ENCODE measurements around the gene GAB1. TPM values are rescaled to one million over a fixed set of nuclear protein-coding genes. Genes with fewer than 3 reads are reported as not detected.

GAB1 gene
- total RNA-seq, 1 experiment from 2014 or later, result 15.3 TPM

DNA sequence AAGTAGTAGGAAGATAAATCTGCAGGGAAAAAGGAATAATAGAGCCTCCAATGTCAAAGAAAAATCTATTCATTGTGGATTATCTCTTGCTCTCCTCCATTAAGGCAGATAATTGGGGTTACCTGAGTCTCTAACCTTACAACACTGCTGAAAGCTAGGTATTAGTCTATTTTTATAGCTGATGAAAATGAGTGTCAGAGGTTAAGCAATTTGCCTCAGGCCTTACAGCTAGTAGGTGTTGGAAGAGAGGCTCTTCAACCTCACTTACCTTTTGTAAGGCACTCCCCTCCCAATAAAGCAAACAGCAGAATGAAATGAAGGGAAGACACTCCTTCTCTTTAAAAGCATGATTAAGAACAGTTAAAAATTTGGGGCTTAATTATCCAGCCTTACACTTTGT lies 45.4 kb upstream of the GAB1 start:
- Histone ChIP-seq H3K56ac (ENCODE audit: insufficient read length, low read depth, low read length) (no peak overlapping the region), H4K8ac (replicated peaks; ENCODE audit: insufficient read length, low read depth, low read length) (no peak overlapping the region), H2BK12ac (ENCODE audit: insufficient read length, low read depth, low read length) (no peak overlapping the region), H4K5ac (ENCODE audit: insufficient read length, low read depth, low read length) (no peak overlapping the region), H3K79me1 (ENCODE audit: insufficient read depth, low read depth, low read length, poor library complexity, severe bottlenecking) (no peaks in the 10 kb centered on the region), H2AK5ac (ENCODE audit: insufficient read length, low read length) (no peak overlapping the region), H3K23ac (ENCODE audit: insufficient read length, low read depth, low read length) (no peak overlapping the region), H2BK15ac (ENCODE audit: low read depth, low read length) (no peak overlapping the region), H3K23me2 (ENCODE audit: insufficient read length, low read depth, low read length, poor library complexity, severe bottlenecking) (no peaks in the 10 kb centered on the region), H3K9me3 (ENCODE audit: control insufficient read depth, low read depth, low read length) (no peaks in the 10 kb centered on the region), H4K20me1 (ENCODE audit: control insufficient read depth, insufficient read depth, insufficient read length) (no peaks in the 10 kb centered on the region), H2AFZ (ENCODE audit: low read length) (no peak overlapping the region), H3K18ac (ENCODE audit: insufficient read length, low read depth, low read length) (no peak overlapping the region), H3K14ac (ENCODE audit: insufficient read depth, low read length) (no peak overlapping the region), H3K4ac (ENCODE audit: low read depth, low read length) (no peak overlapping the region), H3K4me2 (ENCODE audit: insufficient read depth, insufficient read length, low read length) (no peak overlapping the region), H4K91ac (ENCODE audit: insufficient read length, low read depth, low read length) (no peak overlapping the region), H3T11ph (ENCODE audit: low read length) (no peak overlapping the region), H3K27me3 (ENCODE audit: insufficient read depth, low read length) (no peaks in the 10 kb centered on the region), H2BK120ac (ENCODE audit: low read depth, low read length, poor library complexity, severe bottlenecking) (no peak overlapping the region), H2BK5ac (ENCODE audit: insufficient read length, low read length) (no peak overlapping the region), H2BK20ac (ENCODE audit: low read depth, low read length, poor library complexity, severe bottlenecking) (no peak overlapping the region), H3K9ac (ENCODE audit: extremely low read depth, insufficient read length, low read length) (no peak overlapping the region), H3K4me1 (ENCODE audit: insufficient read depth, low read length) (no peaks in the 10 kb centered on the region), H3K27ac (ENCODE audit: insufficient read length, low read depth, low read length) (no peak overlapping the region), H3K79me2 (ENCODE audit: insufficient read depth, low read length) (no peaks in the 10 kb centered on the region)
- no peak overlapping the region for H3K27ac Mint-ChIP-seq
- H3K9me3 Mint-ChIP-seq, result no peaks in the 10 kb centered on the region
- TF ChIP-seq CTCF (conservative IDR thresholded peaks at IDR 0.05), result no peak
- no peaks in the 10 kb centered on the region for H3K27me3 Mint-ChIP-seq (ENCODE audit: low read depth)
- DNase-seq, result no peak
- no peak overlapping the region for H3K4me3 Mint-ChIP-seq
- H3K36me3 Mint-ChIP-seq (ENCODE audit: insufficient read depth in 1 of 3, low read depth in 3 of 3), result no peaks in the 10 kb centered on the region
- peaks cover 13 to 14% of the 10 kb centered on the region in 2 experiments for H3K4me1 Mint-ChIP-seq
